IMR-90 (cell line): Measurements from ENCODE around the gene NEUROD4.

ENCODE experiments used
- CEBPB ChIP-seq: IDR thresholded peaks from 2 replicates; pipeline ENCODE4 v1.6.1; 2012; ENCODE audit warnings: low read depth, low read length, improper control_type of control experiment
- CTCF ChIP-seq: conservative IDR thresholded peaks from 2 replicates; pipeline ENCODE4 v1.5.1; 2012; ENCODE audit warnings: mild to moderate bottlenecking, low read depth, low read length, improper control_type of control experiment
- MXI1 ChIP-seq: IDR thresholded peaks from 2 replicates; pipeline ENCODE4 v1.6.1; 2012; ENCODE audit warnings: low read depth, mild to moderate bottlenecking, low read length, moderate library complexity, borderline replicate concordance
- POLR2A ChIP-seq: IDR thresholded peaks from 2 replicates; pipeline ENCODE4 v1.6.1; 2012; ENCODE audit warnings: mild to moderate bottlenecking, low read depth, low read length
- RAD21 ChIP-seq: IDR thresholded peaks from 2 replicates; pipeline ENCODE4 v1.6.1; 2012; ENCODE audit warnings: low read length, improper control_type of control experiment
- SMC3 ChIP-seq: fragments of 150-350 bp; IDR thresholded peaks from 2 replicates; pipeline ENCODE4 v1.6.1; 2016; ENCODE audit warnings: low read depth, mild to moderate bottlenecking, antibody characterized with exemption, low read length, moderate library complexity
- USF2 ChIP-seq: fragments of 150-350 bp; IDR thresholded peaks from 2 replicates; pipeline ENCODE4 v1.6.1; 2017; ENCODE audit warnings: mild to moderate bottlenecking, antibody characterized with exemption, low read length, low read depth

GRCh38 chr12:55072083-55072482 is 52.3 kb downstream of the NEUROD4 start:
- TF ChIP-seq POLR2A (no peak), USF2 (no peak), SMC3 (no peak), MXI1 (no peak), CTCF (no peak), RAD21 (no peak), CEBPB (no peak)
